T-helper 22 cell (primary cell): ENCODE measurements around the gene DOCK4.

Experiments
- DNase-seq: peaks from one replicate; pipeline ENCODE4 v3.0.0-alpha.2; 2020; ENCODE audit warnings: low read depth

DOCK4 gene

DNA sequence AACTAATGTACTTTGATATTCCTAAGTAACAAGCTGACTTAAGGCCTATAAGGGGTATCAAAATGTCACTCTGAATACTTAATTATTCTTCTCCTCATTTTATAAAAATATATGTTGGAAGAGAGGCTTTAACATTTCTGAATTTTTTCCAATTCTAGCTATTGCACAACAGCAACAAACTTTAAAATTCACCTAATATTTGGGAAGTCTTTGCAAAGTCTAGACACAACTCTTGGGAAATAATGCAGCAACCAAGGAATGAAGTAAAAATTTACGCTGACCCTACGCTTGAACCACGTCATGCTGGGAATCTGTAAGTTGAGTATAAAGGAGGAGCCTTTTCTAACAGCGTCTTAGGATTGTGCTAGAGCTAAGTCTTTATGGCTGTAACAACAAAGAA lies 400.0 kb downstream of the DOCK4 start:
- no peak for DNase-seq

DNA sequence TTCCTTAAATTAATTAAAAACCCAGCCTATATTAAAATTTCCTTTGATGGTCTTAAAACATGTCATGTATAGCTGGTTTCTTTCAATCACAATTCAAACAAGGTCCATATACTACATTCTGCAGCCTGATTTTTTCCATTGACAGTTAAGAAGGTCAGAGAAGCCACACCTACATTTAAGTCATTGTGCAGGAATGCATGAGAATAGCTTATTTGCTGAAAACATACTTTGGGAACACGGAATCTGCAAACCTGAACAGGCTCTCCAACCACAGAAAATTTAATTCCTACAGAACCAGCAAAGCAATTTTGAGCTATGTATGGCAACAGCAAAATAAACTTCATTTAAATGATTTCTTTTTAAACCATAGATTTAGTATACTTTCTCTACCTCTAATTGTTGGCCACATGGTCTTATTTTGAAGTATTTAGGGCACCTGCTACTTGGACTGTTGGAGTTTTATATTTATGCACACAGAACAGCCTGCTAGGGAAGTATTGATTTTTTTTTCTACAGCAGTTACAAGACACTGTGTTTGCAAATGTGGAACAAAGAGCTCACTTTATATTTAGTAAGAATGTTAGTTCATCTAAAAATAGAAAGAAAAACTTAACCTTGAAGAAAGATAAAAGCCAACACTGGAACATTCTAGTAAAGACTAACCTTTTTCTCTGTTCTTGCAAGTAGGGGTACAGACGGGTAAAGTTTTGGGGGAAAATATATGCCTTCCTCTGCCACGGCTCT lies 403.0 kb downstream of the DOCK4 start:
- DNase-seq: no peak

DNA sequence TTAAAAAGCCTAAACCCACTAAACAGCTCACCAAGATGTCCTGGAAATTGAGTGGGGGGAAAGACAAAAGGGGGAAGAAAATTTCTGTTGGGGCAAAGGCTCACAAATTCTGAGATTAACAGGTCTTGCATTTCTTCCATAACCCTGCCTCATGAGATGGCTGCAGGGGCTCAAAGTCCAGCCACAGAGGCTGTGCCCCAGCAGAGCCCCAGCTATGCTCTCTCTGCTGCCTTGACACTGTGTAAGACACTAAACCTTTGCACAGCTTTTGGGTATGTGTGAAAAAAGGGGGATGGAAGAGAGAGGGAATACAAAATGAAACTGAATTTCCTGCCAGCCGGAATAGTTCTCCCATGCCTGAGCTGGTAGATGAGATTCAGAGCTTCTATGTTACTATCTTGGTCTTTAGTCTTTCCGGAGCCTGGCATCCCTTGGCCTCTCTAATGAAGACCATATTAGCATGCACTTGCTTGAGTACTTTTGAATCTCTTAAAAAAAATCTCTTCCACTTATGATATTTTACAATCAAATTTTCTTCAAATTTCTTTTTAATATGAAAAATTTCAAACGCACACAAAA lies 403.9 kb downstream of the DOCK4 start:
- DNase-seq: no peak

DNA sequence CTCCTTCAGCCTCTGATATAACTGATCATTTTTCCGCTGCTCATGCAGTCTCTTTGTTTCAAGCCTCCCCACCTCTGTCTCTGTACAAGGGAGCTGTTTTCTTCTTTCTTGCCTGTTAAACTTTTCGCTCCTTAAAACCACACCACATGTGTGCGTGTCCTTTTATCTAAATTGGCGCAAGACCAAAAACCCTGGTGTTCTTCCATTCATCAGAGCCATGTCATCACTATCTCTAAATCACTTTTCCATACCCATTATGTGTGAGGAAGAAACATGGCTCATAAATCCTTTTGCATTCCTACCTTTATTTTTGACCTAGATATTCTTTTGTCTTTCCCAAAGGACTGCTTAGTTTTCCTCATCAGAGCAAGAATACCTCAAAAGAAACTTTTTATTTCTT lies 404.9 kb downstream of the DOCK4 start:
- no peak for DNase-seq

DNA sequence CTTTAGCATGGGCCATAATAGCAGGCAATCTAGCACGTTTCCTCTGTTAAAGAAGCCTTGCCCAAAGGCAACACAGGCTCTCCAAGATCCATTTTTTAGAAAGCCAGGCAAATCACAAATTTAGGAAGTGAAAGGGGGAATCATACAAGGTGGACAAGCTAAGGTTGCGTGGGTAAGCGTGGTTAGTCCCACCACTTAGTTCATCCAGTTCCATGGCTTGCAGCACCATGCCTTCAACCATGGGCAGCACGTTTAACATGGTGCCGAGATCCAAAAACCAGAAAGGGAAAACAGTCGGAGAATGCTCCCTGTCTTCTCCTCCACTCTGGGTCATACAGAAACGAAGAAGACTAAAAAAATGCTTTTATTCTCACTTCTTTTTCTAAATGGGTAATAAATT lies 409.5 kb downstream of the DOCK4 start:
- DNase-seq: no peak

DNA sequence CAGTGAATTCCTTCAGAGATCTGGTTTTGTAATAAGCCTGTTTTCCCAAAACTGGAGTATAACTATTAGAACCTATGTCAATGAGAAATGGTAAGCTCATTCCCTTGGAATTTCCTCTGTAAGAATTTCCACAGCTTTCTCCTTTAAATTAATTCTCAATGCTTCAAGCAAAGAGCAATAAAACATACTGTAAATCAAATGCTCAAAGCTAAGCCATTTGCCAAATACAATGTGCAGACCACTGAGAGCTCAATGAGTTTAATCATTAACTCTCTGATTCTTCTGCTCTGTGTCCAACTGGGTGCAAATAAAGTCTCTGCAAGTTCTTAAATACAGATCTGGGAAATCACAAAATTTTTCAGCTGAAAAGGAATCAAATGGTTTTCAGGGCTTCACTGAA lies 416.3 kb downstream of the DOCK4 start:
- no peak for DNase-seq

DNA sequence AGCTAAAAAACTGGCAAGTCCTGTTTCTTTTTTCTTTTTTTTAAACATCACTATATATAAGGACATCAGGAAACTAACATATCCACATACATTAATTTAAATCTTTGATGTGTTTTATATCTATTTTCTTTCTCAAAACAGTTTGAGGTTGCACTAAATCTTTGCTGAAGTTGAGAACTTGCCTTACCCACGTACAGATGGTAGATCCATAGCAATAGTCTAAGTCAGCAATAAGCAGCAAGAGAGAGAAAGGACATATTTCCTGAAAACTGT lies 417.2 kb downstream of the DOCK4 start:
- no peak for DNase-seq

DNA sequence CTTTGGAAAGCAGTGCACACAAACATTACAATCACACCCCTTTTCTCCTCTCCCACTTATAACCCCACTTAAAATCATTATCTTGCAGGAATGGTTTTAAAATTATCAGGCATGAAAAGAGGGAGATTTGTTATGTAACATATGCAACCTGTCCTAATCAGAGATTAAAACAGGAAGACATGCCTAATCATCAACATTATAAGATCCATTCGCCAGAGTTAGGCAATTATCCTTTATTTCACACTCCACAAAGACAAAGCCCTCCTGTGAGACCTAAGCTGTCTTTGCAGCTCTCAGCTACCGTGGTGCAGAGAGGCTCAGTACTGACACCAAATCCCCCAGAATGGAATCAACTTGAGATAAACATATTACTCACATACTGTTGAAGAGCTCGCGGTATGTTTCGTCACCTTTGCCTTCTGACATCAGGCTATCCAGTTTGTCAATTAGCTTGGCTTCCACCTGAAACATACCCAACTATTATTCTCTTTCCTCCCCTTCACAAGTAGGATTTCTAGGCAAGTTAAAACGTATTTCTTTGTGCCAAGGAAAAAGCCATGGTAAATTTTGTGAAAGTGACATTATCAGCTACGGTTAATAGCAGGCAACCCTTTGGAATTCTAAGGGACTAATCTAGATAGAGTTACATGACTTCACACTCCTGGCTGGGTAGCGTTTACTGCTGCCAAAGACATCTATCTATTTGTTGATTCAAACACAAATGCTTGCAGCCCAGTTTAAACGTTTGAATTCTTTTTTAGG lies 417.7 kb downstream of the DOCK4 start:
- DNase-seq: no peak

DNA sequence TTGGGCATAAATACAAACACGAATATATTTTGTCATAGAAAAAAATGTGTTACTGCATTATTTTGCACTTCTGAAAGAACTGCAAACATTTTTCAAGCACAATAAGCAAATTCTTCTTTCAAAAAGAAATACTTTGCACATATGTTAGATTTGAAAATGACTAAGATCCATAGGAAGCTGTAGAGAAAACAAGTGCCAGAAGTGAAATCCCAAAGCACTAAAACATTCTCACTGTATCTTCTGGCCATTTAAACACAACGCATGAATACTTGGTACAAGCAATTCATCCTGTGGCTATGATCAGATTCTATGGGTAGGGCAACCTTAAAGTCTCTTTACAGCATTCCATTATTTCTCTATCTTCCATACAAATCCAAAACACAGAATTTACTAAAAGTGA lies 418.5 kb downstream of the DOCK4 start:
- no peak for DNase-seq

DNA sequence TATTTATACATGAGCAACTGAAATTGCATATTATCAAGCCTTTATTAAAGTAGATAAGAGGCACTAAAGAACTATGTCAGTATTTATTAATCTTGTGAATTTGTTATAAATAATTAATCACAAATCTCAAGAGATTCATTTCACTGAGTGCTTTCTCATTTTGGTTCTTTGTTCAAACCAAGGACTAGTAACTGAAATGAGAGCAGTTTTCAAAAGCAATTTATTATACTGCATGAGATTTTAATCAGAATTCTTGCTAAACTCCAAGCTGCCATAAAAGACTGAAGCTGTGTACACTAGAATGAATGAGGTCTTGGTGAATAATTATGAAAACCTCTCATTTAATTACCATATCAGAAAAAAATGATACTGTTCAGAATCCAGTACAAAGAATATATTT lies 419.1 kb downstream of the DOCK4 start:
- no peak for DNase-seq

DNA sequence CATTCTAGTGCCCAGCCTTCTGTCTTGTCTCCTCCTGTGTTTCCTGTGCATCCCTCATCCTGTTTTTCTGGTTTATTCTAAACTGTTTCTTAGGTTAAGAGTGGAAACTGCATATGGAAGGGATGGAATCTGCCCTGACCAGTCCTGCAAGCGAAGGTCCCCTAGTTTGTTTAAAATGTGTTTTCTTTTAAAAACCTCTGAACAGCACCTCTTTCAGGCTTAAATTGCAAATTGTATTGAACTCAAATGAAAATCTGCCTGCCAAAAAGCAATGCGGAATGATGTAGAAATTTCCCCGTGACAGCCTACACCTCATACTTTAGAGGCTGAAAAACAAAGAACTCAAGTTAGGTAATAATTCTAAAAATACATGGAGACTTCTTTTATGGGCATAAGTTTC lies 421.1 kb downstream of the DOCK4 start:
- no peak for DNase-seq

DNA sequence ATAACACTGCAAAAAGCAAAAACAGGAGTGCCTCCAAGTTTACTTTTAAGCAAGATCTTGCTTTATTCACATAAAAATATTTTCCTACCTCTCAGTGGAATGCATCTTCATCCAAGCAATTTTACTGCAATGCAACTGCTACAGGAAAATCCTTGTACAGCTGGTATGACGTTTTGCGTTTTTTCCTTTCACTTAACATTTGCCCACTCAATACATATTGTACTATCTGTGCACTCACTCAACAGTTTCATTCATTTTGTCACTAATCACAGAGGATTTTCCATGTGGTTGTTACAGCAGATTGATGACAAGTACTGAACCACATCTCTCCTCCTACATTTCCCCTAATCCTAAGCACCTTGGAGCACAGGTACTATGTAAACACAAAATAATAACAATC lies 421.9 kb downstream of the DOCK4 start:
- no peak for DNase-seq

DNA sequence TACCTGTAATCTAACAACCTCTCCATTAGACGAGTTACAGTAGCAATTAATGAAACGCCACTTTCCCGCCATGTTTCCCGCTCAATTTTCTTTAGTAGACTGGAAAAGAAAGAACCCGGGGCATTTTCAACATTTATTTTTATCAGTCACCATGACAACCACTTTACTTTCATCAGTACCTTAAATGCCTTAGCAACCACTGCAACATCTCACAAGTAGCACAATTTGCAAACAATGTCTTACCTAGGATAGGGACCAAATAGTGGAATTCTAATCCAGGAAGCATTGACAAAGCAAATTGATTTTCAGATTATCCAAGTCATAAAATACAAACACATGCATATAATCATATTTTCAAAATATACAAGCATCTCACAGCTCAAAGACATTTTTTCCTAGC lies 422.3 kb downstream of the DOCK4 start:
- no peak for DNase-seq

DNA sequence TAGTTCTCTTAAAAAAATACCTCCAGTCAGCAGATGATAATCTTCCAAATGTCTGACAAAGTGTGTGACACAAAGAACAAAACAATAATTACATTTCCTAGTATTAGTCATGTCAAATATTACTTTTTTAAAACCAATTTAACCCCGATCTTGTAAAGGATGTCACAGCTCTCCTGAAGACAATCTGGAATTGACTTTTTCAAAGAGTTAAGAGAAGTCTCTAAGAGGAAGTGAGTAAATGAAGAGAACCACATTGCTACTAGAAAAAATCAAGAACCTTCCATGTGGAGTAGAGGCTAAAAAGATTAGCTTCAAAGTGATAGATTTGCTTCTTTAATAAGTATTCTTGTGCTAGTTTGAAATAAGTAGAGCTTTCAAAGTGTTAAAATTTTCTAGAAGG lies 425.7 kb downstream of the DOCK4 start:
- DNase-seq: no peak

DNA sequence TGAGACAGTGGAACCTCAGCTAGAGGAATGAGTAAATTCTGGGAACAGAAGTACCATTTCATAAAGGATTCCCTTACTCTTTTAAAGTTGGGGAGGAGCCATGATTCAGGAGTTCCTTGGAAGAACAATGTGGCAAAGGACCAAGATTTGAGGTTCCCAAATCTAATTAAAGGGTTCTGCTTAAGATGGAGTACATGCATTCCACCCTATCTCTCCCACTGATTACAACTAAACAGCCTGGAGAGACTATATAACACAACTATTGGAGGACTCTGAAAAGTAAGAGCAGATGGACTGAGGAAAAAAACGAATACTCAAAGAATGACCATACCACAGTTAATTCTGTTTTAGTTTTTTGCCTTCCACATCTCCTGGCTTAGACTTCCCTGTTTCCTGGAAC lies 431.0 kb downstream of the DOCK4 start:
- no peak for DNase-seq

DNA sequence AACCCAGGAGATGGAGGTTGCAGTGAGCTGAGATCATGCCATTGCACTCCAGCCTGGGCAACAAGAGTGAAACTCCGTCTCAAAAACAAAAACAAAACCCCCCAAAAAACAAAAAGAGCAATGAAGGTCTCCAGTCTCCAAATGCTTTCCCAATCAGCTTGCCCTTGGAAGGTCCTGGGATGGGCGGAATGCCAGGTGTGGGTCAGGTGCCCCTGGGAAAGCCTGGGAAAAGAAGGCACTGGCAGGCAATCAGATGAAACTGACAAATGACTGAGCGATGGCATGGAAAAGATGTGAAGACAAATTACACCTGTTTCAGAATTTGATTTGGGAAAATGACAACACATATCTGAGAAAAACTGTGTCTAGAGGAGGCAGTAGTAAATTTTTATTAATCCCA lies 433.5 kb downstream of the DOCK4 start:
- no peak for DNase-seq

DNA sequence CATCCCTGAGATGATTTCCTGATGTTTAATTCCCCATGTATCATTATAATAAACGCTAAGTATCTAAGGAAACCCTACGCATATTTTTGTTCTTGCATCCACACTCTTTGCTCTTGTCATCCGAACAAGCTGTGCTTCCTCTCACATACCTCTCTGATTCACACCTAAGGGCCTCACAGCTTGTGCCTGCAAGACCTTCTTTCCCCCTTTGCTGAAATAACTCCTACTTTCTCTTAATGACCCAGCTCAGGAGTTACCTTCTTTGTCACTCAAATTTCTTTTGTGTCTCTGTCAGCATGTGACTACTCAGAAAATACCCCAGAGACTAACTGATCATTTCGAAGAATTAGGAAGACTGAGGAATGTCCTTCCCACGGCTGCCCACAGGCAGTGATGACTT lies 434.6 kb downstream of the DOCK4 start:
- no peak for DNase-seq

DNA sequence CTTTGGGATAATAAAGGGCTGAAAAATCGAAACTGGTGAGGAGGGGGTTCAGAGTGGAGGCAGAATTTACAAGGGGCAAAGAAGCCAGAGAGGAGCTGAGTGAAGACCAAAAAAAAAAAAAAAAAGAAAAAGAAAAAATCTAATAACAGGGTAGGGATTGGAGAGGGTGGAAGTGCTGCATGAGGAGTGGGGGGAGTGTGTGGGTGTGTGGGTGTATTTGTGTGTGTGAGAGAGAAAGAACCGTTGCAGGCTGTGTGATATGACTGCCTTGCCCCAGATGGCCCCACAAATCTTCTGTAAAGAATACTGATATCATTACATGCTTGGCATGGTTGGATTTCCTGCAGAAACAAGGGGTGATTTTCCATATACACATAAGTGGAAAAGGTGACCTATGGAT lies 436.1 kb downstream of the DOCK4 start:
- no peak for DNase-seq

DNA sequence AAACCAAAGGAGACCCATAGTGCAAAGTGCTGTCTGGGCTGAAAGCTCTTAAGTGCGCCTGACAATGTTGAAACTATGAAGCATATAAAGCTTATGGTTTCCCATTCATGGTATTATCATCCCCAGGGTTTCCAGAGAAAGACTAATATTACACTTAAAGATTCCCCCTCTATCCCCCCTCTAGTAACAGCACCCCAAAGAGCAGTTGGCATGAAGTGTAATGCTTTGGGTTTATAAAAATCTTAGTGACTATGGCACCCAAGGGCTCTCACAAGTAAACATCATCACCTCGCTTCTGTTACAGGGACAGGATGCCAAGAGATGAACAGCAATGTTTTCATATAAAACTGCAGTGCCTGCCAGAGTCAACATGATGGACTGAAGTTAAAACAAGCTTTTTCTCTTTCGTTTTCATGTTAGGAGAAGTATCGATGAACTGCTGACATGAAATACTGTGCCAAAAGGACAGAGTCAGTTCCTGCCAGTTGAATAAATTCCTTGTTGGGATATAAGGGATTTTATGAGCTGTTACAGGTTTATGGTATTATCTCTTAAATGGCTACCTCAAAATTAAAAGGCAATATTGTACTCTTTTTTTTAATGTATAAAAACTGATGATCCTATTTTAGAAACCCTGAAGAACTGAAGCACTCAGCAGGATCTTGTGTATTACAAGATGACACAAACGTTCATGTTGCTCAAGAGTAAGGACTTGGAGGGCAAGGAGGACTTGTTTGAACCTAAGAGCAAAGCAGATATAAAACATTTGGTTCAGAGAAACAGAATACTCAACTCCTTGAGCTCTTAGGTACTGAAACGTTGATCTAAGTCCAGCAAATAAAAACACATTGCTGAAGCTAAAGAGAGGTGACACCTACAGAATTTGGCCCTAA lies 440.2 kb downstream of the DOCK4 start:
- no peak for DNase-seq

DNA sequence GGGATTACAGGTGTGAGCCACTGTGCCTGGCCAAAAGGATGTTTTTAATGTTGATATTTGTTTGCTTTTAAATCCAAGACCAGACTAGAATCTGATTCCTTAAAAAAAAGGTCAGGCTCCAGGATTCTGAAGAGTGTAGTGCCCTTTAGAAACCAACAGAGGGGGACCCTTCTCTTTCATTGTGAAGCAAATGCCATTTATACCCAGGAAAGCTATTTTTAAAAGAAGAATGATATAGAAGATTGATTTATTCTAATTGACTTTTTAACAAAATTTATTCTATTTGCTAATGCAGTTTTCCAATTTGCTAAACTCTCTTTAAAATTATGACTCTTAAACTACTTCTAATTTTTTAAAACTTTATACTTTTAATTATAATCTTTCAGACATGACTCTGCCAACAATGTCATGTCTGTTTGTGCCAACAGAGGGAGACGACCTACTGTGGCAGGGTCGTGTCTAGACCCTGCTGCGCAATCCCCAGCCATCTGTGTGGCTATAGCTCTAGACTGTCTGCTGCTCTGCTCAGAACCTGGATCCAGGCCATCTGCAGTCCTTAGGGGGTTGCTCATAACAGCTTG lies 442.9 kb downstream of the DOCK4 start:
- no peak for DNase-seq

DNA sequence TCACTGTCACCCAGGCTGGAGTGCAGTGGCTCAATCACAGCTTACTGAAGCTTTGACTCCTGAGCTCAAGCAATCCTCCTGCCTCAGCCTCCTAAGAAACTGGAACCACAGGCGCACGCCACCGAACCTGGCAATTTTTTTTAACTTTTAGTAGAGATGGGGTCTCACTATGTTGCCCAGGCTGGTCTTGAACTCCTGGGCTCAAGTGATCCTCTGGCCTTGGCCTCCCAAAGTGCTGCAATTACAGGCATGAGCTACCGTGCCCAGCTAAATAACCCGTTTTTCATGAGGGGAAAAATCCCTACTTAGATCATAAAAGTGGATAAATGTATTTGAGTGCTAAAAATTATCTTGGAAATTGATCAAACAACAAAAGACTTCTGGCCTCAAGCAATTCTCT lies 443.4 kb downstream of the DOCK4 start:
- DNase-seq: no peak

DNA sequence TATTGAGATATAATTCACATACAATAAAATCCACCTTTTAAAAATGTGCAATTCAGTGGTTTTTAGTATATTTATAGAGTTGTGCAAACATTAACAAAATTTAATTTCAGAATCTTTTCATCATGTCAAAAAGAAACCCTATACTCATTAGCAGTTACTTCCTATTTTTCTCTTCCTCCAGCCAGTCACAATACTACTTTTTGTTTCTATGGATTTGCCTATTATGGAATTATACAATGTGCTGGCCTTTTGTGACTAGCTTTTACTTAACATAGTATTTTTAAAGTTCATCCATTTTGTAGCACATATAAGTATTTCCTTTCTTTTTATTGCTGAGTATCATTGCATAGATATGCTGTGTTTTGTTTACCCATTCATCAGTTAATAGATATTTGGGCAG lies 444.0 kb downstream of the DOCK4 start:
- DNase-seq: no peak
